Mucosa of stomach (tissue), 1 donor: ENCODE measurements around the gene ASAP2.

Experiments
- H3K27me3 ChIP-seq: one replicate; pipeline ENCODE4 v1.7.0; 2013; ENCODE audit warnings: mild to moderate bottlenecking, low read length; ENCODE audit not compliant: control insufficient read depth, insufficient read depth
- H3K36me3 ChIP-seq: one replicate; pipeline ENCODE4 v1.7.0; 2013; ENCODE audit warnings: low read length; ENCODE audit not compliant: control insufficient read depth, insufficient read depth
- H3K4me1 ChIP-seq: one replicate; pipeline ENCODE4 v1.7.0; 2013; ENCODE audit warnings: mild to moderate bottlenecking, low read length; ENCODE audit not compliant: control insufficient read depth, insufficient read depth
- H3K4me3 ChIP-seq: one replicate; pipeline ENCODE4 v1.7.0; 2013; ENCODE audit warnings: low read length
- H3K9ac ChIP-seq: one replicate; pipeline ENCODE4 v1.7.0; 2013; ENCODE audit warnings: mild to moderate bottlenecking, low read length, moderate library complexity
- H3K9me3 ChIP-seq: one replicate; pipeline ENCODE4 v1.7.0; 2013; ENCODE audit warnings: mild to moderate bottlenecking, low read length, moderate library complexity; ENCODE audit not compliant: control insufficient read depth
- donor health status: Pancreatic carcinoma.

The ASAP2 gene

DNA sequence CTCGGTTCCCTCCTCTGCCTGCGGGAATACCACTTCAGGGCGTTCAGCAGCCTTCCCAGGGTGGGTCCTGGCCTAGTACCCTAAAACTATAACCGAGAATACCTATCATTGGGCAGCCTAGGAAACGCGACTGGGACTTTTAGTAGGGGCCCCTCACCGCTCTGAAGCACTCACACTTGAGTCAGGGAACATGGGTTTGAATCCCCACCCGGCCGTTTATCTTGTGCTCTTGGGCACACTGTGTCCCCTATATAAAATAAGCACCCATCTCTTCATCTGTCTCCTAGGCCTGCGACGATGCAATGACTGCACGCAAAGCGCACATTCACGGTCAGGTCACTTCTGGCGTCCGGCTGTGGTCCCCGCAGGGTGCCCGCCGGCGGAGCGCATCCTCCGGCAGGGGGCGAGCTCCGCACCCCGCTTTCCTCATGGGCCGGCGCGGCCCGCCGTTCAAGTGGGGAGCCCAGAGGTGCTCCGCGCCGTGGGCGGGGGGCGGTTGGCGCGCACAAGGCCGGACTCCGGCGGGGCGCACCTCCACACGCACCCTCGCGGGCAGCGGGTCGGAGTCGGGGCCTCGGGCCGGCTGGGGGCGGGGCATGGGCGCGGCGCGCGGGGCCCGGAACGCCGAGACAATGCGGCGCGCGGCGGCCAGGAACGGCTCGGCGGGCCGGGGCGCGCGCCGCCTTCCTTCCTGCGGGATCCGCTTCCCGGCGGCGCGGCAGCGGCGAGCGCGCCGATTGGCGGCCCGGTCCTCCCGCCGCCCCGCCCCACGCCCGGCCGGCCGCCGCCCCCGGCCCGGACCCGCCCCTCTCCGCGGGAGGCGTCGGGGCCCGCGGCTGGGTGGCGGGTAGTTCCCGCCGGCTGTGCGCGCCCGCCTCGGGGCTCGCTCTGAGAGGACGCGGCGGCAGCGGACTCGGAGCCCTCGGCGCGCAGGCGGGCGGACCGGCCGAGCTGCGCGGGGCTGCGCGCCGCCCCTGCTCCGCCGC is at the start of gene ASAP2:
ASAP2 (plus strand) TSS at position 850 of the 986 bp plus-strand sequence. CDS start 293 bp downstream, outside the sequence.
- Histone ChIP-seq H3K4me1 (peaks cover 31% of the 10 kb centered on the region), H3K27me3 (no peaks in the 10 kb centered on the region), H3K9ac (peak within 1 kb of the TSS; percentile 92), H3K9me3 (no peaks in the 10 kb centered on the region), H3K4me3 (peak within 1 kb of the TSS; percentile 67), H3K36me3 (no peaks in the 10 kb centered on the region)

DNA sequence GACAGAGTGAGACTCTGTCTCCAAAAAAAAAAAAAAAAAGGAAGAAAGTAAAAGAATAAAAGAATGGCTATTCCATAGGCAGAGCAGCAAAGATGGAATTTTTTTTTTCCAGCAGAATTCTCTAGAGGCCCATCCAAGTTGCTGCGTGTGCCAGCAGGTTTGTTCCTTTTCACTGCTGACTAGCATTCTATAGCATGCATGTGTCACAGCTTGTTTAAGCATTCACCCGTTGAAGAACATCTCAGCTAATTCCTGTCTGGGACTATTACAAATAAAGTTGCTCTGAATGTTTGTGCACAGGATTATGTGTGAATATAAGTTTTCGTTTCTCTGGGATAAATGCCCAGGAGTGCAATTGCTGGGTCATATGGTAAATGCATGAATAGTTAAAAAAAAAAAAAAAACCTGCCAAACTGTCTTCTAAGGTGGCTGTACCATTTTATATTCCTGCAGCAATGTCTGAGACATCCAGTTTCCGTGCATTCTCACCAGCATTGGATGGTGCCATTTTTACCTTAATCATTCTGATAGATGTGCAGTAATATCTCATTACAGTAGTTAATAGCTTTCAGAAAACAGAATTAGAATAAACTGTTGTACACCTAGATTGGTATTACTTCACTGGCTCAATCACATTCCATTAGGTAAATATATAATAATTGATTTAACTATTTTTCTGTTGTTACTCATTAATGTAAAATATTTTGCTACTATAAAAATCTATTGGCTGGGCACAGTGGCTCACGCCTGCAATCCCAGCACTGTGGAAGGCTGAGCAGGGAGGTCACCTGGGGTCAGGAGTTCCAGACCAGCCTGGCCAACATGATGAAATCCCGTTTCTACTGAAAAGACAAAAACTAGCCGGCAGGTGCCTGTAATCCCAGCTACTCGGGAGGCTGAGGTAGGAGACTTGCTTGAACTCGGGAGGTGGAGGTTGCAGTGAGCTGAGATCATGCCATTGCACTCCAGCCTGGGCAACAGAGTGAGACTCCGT is 47.5 kb upstream of the ASAP2 start:
- Histone ChIP-seq H3K9me3 (no peaks in the 10 kb centered on the region), H3K36me3 (no peaks in the 10 kb centered on the region), H3K9ac (no peak overlapping the region), H3K4me3 (no peak overlapping the region), H3K27me3 (no peaks in the 10 kb centered on the region), H3K4me1 (peaks cover 4% of the 10 kb centered on the region)

- Histone ChIP-seq H3K9me3 (no peaks in the 10 kb centered on the region), H3K4me3 (no peak overlapping the region), H3K27me3 (no peaks in the 10 kb centered on the region), H3K4me1 (peaks cover 13% of the 10 kb centered on the region), H3K36me3 (no peaks in the 10 kb centered on the region), H3K9ac (no peak overlapping the region)
Measured at GRCh38 chr2:9160732-9161131, 45.9 kb upstream of the ASAP2 start.

DNA sequence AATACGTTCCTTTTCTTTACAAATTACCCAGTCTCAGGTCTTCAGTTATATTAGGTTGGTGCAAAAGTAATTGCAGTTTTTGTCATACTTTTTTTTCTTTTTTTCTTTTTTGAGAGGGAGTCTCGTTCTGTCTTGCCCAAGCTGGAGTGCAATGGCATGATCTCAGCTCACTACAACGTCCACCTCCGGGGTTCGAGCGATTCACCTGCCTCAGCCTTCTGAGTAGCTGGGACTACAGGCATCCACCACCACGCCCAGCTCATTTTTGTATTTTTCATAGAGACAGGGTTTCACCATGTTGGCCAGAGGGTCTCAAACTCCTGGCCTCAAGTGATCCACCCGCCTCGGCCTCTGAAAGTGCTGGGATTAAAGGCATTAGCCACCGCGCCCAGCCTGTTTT is 43.8 kb upstream of the ASAP2 start:
- peaks cover 31% of the 10 kb centered on the region for H3K4me1 ChIP-seq
- H3K9me3 ChIP-seq = no peaks in the 10 kb centered on the region
- no peaks in the 10 kb centered on the region for H3K36me3 ChIP-seq
- no peak overlapping the region for H3K9ac ChIP-seq
- no peaks in the 10 kb centered on the region for H3K27me3 ChIP-seq
- H3K4me3 ChIP-seq = no peak overlapping the region

DNA sequence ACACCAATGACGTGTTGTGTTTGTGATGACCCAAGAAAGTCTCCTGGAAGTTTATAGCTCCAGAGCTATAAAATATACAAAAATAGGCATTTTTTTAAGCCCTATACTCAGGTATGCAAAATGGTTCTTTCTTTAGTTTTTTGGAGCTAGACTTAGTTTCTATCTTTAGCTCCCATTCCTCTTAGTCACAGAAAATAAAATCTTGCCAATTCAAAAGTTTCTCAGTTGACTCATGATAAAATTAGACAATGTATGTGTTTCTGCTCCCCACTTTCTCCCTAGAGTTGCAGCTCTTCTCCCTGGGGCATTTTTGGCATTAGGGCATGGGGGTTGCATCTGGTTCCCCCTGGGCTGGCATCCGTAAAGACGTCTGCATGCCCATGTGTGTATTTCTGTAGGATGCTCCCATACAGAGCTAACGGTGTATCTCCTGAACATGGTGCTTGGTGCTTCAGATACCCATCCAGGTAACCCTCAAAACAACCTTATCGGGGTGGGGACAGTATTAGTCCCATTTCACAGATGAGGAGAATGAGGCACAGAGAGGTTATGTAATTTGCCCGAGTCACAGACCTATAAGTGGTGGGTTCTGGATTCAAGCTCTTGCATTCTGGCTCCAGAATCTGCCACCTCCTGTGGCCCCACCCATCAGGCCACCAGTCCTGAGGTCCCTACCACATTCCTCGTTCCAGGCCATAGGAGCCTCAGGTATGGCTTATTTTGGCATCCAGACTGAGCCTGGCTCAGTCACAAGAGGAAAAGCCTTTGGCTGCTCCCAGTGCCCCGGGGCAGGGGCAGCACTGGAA is 43.1 kb upstream of the ASAP2 start:
- Histone ChIP-seq H3K9ac (no peak overlapping the region), H3K4me1 (peaks cover 38% of the 10 kb centered on the region), H3K4me3 (no peak overlapping the region), H3K36me3 (no peaks in the 10 kb centered on the region), H3K27me3 (no peaks in the 10 kb centered on the region), H3K9me3 (no peaks in the 10 kb centered on the region)

- Histone ChIP-seq H3K27me3 (no peaks in the 10 kb centered on the region), H3K4me1 (peaks cover 44% of the 10 kb centered on the region), H3K9me3 (no peaks in the 10 kb centered on the region), H3K9ac (no peak overlapping the region), H3K36me3 (no peaks in the 10 kb centered on the region), H3K4me3 (no peak overlapping the region)
Measured at GRCh38 chr2:9164112-9164608, 42.5 kb upstream of the ASAP2 start.

GRCh38 chr2:9165625-9166024 is 41.0 kb upstream of the ASAP2 start:
- no peak overlapping the region for H3K4me3 ChIP-seq
- H3K4me1 ChIP-seq = peaks cover 58% of the 10 kb centered on the region
- H3K9me3 ChIP-seq = no peaks in the 10 kb centered on the region
- no peaks in the 10 kb centered on the region for H3K36me3 ChIP-seq
- no peak overlapping the region for H3K9ac ChIP-seq
- no peaks in the 10 kb centered on the region for H3K27me3 ChIP-seq

DNA sequence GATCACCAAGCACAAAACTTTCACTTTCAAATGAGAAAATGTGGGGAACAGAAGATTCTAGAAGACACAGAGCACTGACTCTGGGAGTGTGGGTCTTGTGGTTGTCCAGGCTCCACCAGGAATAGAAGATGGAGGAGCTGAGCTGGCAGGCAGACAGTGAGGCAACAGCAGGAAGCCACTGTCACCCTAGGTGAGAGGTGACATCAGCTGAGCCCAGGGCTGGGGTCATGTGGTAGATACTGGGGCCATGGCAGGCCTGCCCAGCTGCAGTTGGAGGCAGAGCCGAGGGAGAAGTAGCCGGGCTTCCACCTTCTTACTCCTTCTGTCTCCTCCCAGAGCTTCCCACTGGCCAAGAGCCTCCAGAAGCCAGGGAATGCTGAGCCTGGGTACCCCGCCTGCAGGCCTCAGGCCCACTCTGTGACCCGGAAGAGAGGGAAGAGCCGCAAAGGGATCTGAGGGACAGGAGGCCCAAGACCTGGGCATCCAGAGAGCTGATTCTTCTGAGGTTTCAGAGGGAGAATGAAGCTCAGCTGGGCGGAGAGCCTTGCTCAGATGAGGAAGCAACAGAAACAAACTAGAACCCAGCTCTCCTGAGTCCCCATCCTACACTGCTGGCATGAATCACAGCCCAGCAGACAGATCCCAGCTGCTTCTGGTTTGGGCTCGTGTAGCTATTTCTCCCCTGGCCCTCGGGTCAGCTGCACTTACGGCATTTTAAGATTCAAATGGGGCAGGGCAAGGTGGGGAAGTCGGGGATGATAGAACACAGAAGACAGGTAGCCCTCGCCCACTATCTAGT is 39.8 kb upstream of the ASAP2 start:
- H3K36me3 ChIP-seq = no peaks in the 10 kb centered on the region
- no peaks in the 10 kb centered on the region for H3K27me3 ChIP-seq
- H3K9me3 ChIP-seq = no peaks in the 10 kb centered on the region
- H3K4me3 ChIP-seq = no peak overlapping the region
- H3K4me1 ChIP-seq = peaks cover 66% of the 10 kb centered on the region
- H3K9ac ChIP-seq = peak overlapping the region; percentile 4

DNA sequence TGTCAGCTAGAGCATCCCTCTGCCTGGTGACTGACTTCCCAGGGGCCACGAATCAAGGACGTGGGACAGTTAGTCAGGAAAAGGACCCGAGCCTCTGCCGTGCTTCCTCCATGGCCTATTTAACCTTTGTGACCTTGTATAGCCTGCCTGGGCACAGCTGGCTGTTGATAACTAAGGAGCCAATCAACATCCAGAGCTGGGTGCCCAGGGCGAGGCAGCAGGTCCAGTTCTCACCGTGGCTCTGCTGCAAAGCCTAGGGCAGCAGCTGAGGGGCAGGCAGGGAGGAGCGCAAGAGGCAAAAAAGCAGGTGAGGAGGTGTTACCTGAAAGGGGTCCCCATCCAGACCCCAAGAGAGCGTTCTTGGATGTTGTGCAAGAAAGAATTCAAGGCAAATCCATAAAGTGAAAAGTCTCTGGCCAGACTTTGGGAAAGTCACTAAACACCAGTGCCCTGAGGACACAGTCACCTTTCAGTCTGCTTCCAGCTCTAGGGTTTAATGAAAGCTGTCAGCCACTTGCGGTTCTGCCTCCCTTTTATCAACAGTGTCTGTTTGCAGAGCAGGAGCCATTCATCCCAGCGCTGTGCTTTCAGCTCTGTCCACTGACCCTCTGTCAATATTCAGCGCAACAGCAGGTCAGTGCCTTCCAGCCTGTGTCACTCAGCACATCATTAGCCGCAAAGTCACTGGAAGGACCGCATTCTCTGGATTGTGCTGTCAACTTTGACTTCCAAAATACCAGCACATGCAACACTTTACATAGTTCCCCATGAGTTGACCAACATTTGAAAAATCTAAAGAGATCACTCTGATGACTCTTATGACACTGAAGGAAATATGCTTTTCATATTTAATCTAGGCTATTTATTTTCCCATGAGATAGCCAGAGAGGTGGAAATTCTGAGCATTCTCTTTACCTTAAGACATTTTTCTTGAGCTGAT is 38.6 kb upstream of the ASAP2 start:
- no peaks in the 10 kb centered on the region for H3K36me3 ChIP-seq
- H3K9me3 ChIP-seq = no peaks in the 10 kb centered on the region
- peaks cover 70% of the 10 kb centered on the region for H3K4me1 ChIP-seq
- H3K9ac ChIP-seq = no peak overlapping the region
- no peak overlapping the region for H3K4me3 ChIP-seq
- H3K27me3 ChIP-seq = no peaks in the 10 kb centered on the region

- Histone ChIP-seq H3K9ac (no peak overlapping the region), H3K4me3 (no peak overlapping the region), H3K4me1 (peaks cover 68% of the 10 kb centered on the region), H3K27me3 (no peaks in the 10 kb centered on the region), H3K36me3 (no peaks in the 10 kb centered on the region), H3K9me3 (no peaks in the 10 kb centered on the region)
Measured at GRCh38 chr2:9168821-9169221, 37.8 kb upstream of the ASAP2 start.
